C4-2B (cell line): ENCODE data around the gene ZKSCAN4.

Experiments used
- H3K27ac ChIP-seq: fragments of 450-650 bp; 2 replicates; pipeline ENCODE4 v1.5.1; 2017
- ZFX ChIP-seq: fragments of 450-650 bp; IDR thresholded peaks from 2 replicates; pipeline ENCODE4 v1.6.1; 2017
- TF ChIP-seq, protein P1 (sequence below): fragments of 450-650 bp; conservative IDR thresholded peaks from 2 replicates; pipeline ENCODE4 v1.5.1; 2017; ENCODE audit warnings: mild to moderate bottlenecking

ZKSCAN4 gene

DNA sequence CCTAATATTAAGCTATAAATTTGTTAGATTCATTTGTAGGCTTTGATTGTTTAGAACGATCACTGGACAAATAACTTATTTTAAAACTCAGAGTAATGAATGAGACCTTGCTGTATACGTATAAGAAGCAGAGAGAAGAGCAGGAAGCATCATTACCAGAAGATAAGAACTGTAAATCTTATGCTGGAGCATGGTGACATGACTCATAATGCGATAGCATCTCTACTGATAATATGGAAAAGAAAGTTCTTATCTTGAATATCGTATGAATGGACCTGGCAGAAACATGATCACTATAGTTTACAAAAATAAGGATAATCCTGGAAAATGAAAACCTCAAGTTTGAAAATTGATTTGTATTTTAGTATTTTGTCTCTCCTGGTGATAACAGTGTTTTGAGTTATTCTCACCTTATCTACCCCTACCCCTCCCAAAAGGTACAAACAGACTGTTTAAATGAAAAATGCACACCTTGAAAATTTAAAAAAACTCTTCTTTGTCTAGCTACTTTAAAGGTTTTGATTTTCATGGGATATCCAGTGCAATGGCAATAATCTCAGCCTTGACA, 12.8 kb upstream of the ZKSCAN4 start:
- no peak for TF ChIP-seq ZFX
- TF ChIP-seq, protein P1, sequence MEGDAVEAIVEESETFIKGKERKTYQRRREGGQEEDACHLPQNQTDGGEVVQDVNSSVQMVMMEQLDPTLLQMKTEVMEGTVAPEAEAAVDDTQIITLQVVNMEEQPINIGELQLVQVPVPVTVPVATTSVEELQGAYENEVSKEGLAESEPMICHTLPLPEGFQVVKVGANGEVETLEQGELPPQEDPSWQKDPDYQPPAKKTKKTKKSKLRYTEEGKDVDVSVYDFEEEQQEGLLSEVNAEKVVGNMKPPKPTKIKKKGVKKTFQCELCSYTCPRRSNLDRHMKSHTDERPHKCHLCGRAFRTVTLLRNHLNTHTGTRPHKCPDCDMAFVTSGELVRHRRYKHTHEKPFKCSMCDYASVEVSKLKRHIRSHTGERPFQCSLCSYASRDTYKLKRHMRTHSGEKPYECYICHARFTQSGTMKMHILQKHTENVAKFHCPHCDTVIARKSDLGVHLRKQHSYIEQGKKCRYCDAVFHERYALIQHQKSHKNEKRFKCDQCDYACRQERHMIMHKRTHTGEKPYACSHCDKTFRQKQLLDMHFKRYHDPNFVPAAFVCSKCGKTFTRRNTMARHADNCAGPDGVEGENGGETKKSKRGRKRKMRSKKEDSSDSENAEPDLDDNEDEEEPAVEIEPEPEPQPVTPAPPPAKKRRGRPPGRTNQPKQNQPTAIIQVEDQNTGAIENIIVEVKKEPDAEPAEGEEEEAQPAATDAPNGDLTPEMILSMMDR: no peak
- no peak overlapping the region for H3K27ac ChIP-seq

DNA sequence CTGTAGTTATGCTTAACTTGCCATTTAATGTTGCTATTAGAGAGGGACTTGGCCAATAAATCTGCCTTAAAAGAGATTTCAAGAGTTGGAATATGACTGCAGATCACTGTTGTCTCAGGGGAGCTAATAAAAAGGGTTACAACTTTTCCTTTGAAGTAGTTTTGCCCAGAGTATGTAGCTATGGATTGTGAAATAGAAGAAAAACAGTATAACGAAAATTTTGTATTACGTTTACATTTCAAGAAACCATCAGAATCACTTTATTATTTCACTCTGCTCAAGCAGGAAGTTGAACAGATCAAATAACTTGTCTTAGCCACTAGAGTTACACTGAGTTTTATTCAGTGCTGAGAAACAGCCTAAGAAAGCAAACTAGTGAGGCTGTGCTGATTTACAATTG, 11.9 kb upstream of the ZKSCAN4 start:
- no peak overlapping the region for H3K27ac ChIP-seq
- TF ChIP-seq, protein P1: no peak
- TF ChIP-seq ZFX: no peak

DNA sequence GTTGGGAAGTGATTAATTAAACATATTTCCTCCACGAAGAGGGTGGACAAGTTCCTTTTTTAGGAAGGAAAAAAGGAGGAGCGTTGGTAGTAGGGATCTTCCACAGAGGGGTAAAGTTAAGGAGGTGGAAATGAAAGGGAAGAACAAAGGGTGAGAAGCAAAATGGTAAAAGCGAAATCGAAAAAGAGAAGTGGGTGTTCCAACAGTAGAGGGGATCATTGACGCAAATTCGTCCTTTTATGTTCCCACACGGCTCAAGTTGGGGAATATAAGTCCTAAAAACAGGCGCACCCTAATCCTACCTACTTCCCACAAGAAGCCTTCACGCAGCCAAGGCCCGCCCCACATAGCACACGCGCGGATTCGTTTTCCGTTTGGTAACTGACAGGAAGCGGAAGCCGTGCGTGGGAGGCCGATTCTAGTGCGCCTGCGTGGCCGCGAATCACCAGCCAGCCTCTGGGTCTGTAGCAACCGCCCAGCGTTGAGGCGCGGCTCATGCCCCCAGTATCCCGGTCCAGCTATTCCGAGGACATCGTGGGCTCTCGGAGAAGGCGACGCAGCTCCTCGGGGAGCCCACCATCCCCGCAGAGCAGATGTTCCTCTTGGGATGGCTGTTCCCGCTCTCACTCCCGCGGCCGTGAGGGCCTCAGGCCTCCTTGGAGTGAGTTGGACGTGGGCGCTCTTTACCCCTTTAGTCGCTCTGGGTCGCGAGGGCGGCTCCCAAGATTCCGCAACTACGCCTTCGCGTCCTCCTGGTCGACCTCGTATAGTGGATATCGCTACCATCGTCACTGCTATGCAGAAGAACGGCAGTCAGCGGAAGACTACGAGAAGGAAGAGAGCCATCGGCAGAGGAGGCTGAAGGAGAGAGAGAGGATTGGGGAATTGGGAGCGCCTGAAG, 7.1 kb upstream of the ZKSCAN4 start, which contains the start of gene NKAPL:
TSS of gene NKAPL (plus strand) at position 421 of the 901 bp plus-strand sequence. CDS start at position 496, 75 bp downstream.
- H3K27ac ChIP-seq: no peak within 1 kb of the TSS
- TF ChIP-seq ZFX: no peak
- TF ChIP-seq, protein P1: no peak

DNA sequence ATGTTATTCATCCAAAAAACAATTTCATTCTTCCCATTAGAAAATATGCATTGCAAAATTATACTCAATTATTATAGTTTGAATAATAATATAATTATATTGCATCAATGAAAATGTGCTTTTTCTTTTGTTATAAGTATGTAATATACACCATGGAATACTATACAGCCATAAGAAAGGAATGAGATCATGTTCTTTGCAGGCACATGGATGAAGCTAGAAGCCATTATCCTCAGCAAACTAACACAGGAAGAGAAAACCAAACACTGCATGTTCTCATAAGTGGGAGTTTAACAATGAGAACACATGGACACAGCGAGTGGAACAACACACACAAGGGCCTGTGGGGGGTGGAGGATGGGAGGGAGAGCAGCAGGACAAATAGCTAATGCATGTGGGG, 5.0 kb upstream of the ZKSCAN4 start:
- no peak for TF ChIP-seq ZFX
- TF ChIP-seq, protein P1: no peak
- H3K27ac ChIP-seq: no peak overlapping the region

DNA sequence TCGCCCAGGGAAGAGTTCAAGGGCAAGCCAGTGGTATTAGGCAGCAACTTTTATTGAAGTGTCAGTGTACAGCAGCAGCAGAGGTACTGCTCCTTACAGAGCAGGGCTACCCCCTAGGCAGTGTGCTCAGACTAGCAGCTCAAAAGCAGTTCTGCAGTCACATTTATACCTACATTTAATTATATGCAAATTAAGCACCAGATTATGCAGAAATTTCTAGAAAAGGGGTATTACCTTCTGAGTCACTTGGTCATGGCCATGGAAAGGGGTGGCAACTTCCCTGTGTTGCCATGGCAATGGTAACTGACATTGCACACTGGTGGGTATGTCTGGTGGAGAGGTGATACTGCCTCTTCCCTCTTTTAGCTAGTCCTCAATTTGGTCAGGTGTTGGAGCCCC, 2.1 kb upstream of the ZKSCAN4 start:
- TF ChIP-seq, protein P1: no peak
- TF ChIP-seq ZFX: no peak
- no peak overlapping the region for H3K27ac ChIP-seq

DNA sequence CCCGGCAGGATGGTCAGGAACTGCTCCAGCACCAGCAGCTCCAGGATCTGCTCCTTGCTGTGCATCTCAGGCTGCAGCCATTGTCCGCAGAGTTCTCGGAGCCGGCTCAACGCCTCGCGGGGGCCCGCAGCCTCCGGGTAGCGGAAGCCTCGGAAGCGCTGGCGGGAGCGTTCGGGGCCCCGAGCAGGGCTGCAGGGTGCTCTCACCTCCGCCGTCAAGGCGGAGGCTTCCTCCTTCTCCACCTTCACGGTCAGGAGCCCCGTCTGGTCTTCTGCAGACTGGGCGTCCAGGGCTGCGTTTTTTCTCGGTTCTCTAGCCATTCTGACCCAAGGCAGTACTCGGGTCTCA, 434 bp downstream of the ZKSCAN4 start:
- peak overlapping the region; percentile 57 for H3K27ac ChIP-seq
- TF ChIP-seq, protein P1: no peak
- TF ChIP-seq ZFX: no peak

DNA sequence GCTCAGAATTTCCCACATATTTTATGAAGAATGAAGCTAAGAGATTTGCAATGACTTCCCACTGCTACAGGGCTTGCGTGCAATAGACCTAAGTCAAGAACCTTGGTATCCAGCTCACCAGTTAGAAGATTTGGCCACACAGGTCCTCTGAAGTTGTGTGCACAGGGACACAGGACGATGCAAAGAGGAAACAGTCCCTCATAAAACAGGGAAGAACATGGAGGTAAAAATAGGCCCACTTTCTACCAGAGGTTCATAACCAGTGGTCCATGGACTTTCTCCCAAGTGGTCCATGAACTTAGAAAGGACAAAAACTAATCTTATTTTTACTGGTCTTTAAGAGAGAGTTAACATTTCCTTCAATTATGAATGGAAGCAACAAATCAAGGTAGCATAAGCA, 1.3 kb downstream of the ZKSCAN4 start:
- H3K27ac ChIP-seq: no peak overlapping the region
- TF ChIP-seq, protein P1: no peak
- no peak for TF ChIP-seq ZFX
